ENCODE results near the gene FBLN1. TPM values are rescaled to one million over a fixed set of nuclear protein-coding genes. Genes with fewer than 3 reads are reported as not detected.

Gene FBLN1
- total RNA-seq, 5 donors from 2014 or later (not counting 1 experiment from before 2014, with no cell fraction given): 0.96 to 1.5 (median 1.0) TPM; not detected in 2

DNA sequence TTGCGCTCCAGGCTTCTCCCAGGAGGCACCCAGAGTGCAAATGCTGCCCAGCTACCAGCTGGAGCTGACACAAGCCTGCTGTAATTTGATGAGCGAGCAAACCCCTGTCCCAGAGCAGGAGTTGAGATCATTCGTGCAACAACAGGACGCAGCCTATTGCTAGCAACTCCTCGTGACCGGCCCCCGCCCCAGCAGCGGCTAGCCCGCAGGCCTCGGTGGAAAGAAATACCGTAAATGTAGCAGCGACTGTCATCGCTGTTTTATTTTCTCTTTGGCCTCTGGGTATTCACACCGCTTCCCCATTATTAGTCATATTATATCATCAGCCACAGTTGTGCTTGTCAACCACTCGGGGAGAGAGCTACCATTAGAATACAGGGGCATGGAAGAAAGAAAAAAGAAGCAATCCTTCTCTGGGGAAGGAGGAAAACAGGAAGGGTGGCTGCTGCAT lies 109.8 kb downstream of the FBLN1 start:
- DNase-seq (peak in 13 of 35 experiments; percentile 1 to 38 (median 15)), ATAC-seq (replicated peaks in 1 of 4) (peak in 2 of 4 experiments; percentile 48 to 63)
- H3K4me3 Mint-ChIP-seq: peak overlapping the region in 1 of 3 donors; percentile 26
- H3K27ac Mint-ChIP-seq: peak overlapping the region; percentile 70 to 80
- Histone ChIP-seq H3K4me3 (ENCODE audit: control insufficient read depth in 1 of 2, extremely low read depth in 1 of 2, low read length in 1 of 2) (no peak overlapping the region), H3K27ac (ENCODE audit: low read length) (peak overlapping the region; percentile 71), H3K4me1 (ENCODE audit: control insufficient read depth in 1 of 2, extremely low read depth in 1 of 2, insufficient read depth in 2 of 2, low read length in 2 of 2) (peaks cover 0 to 24% of the 10 kb centered on the region in 2 experiments), H3K27me3 (replicated peaks in 1 of 2; ENCODE audit: control insufficient read depth in 2 of 2, extremely low read depth in 1 of 2, insufficient read depth in 2 of 2, low read length in 1 of 2) (peaks cover 0 to 12% of the 10 kb centered on the region in 2 experiments), H3K9me3 (no peaks in the 10 kb centered on the region), H3K36me3 (ENCODE audit: control insufficient read depth in 2 of 2, extremely low read depth in 1 of 2, insufficient read depth in 1 of 2, low read length in 1 of 2) (no peaks in the 10 kb centered on the region)
- POLR2A ChIA-PET: no interaction called here
- peaks cover 6 to 19% (median 16%) of the 10 kb centered on the region in 3 donors for H3K4me1 Mint-ChIP-seq
- no peaks in the 10 kb centered on the region for H3K36me3 Mint-ChIP-seq
- CTCF ChIA-PET: interaction anchor here in 1 of 2 donors (0.7 kb wide), 1 partner anchor 956 kb away, joined by 7 read pairs; no protein-coding TSS in a partner anchor
- WGBS (ENCODE audit: insufficient coverage): 55% methylated on average over 8 of the region's 15 CpGs
- peaks cover 0 to 3% of the 10 kb centered on the region in 2 donors for H3K27me3 Mint-ChIP-seq
- H3K9me3 Mint-ChIP-seq: no peaks in the 10 kb centered on the region

GRCh38 chr22:45612940-45613339 lies 110.3 kb downstream of the FBLN1 start:
- peaks cover 0 to 24% of the 10 kb centered on the region in 2 experiments for H3K4me1 ChIP-seq (ENCODE audit: control insufficient read depth in 1 of 2, extremely low read depth in 1 of 2, insufficient read depth in 2 of 2, low read length in 2 of 2)
- POLR2A ChIA-PET: no interaction called here
- H3K27me3 Mint-ChIP-seq: peaks cover 0 to 7% of the 10 kb centered on the region in 2 donors
- peak overlapping the region; percentile 70 to 80 for H3K27ac Mint-ChIP-seq
- H3K9me3 Mint-ChIP-seq: no peaks in the 10 kb centered on the region
- DNase-seq: no peak
- H3K36me3 Mint-ChIP-seq: no peaks in the 10 kb centered on the region
- no peaks in the 10 kb centered on the region for H3K36me3 ChIP-seq (ENCODE audit: control insufficient read depth in 2 of 2, extremely low read depth in 1 of 2, insufficient read depth in 1 of 2, low read length in 1 of 2)
- ATAC-seq (replicated peaks in 1 of 4): no peak
- H3K4me1 Mint-ChIP-seq: peaks cover 6 to 19% (median 16%) of the 10 kb centered on the region in 3 donors
- H3K27me3 ChIP-seq (replicated peaks in 1 of 2; ENCODE audit: control insufficient read depth in 2 of 2, extremely low read depth in 1 of 2, insufficient read depth in 2 of 2, low read length in 1 of 2): peaks cover 0 to 12% of the 10 kb centered on the region in 2 experiments
- no peak overlapping the region for H3K4me3 Mint-ChIP-seq
- no peak overlapping the region for H3K4me3 ChIP-seq (ENCODE audit: control insufficient read depth in 1 of 2, extremely low read depth in 1 of 2, low read length in 1 of 2)
- no peaks in the 10 kb centered on the region for H3K9me3 ChIP-seq
- 80% methylated on average over 12 of the region's 15 CpGs for WGBS (ENCODE audit: insufficient coverage)
- H3K27ac ChIP-seq (ENCODE audit: low read length): peak overlapping the region; percentile 71
- CTCF ChIA-PET: no interaction called here

GRCh38 chr22:45615364-45615763 lies 112.7 kb downstream of the FBLN1 start:
- ATAC-seq (replicated peaks in 1 of 4) (no peak), DNase-seq (no peak)
- Mint-ChIP-seq H3K36me3 (no peaks in the 10 kb centered on the region), H3K27me3 (peaks cover 0 to 7% of the 10 kb centered on the region in 2 donors), H3K27ac (no peak overlapping the region), H3K9me3 (no peaks in the 10 kb centered on the region), H3K4me1 (peaks cover 0 to 8% (median 6%) of the 10 kb centered on the region in 3 donors), H3K4me3 (no peak overlapping the region)
- Histone ChIP-seq H3K4me1 (ENCODE audit: control insufficient read depth in 1 of 2, extremely low read depth in 1 of 2, insufficient read depth in 2 of 2, low read length in 2 of 2) (peaks cover 0 to 10% of the 10 kb centered on the region in 2 experiments), H3K9me3 (no peaks in the 10 kb centered on the region), H3K27me3 (replicated peaks in 1 of 2; ENCODE audit: control insufficient read depth in 2 of 2, extremely low read depth in 1 of 2, insufficient read depth in 2 of 2, low read length in 1 of 2) (peaks cover 0 to 14% of the 10 kb centered on the region in 2 experiments), H3K27ac (ENCODE audit: low read length) (no peak overlapping the region), H3K4me3 (ENCODE audit: control insufficient read depth in 1 of 2, extremely low read depth in 1 of 2, low read length in 1 of 2) (no peak overlapping the region), H3K36me3 (ENCODE audit: control insufficient read depth in 2 of 2, extremely low read depth in 1 of 2, insufficient read depth in 1 of 2, low read length in 1 of 2) (no peaks in the 10 kb centered on the region)
- CTCF ChIA-PET: no interaction called here
- no CpG with 5 or more reads among the region's 3 CpGs for WGBS (ENCODE audit: insufficient coverage)
- POLR2A ChIA-PET: interaction anchor here in 1 of 2 donors (0.5 kb wide), 1 partner anchor 552 kb away, joined by 3 read pairs; no protein-coding TSS in a partner anchor

DNA sequence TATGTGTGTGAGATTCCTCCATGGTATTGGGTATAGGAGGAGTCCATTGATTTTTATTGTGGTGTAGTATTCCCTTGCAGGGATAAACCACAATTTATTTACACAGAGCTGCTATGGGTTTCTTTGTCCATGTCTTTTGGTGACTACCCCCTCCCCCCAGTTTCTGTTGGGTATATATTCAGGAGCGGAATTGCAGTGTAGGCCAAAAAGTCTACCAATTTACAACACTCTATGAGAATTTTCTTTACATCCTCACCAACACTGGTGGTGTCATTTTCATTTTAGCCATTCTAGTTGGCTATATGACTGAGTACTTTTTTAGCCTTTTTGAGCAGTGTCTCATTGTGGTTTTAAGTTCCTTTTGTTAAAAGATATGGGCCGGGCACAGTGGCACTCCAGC lies 113.7 kb downstream of the FBLN1 start:
- H3K27ac ChIP-seq (ENCODE audit: low read length): no peak overlapping the region
- CTCF ChIA-PET: no interaction called here
- Mint-ChIP-seq H3K9me3 (no peaks in the 10 kb centered on the region), H3K27ac (no peak overlapping the region), H3K4me3 (no peak overlapping the region), H3K36me3 (no peaks in the 10 kb centered on the region), H3K4me1 (peaks cover 0 to 8% (median 6%) of the 10 kb centered on the region in 3 donors), H3K27me3 (peaks cover 3 to 7% of the 10 kb centered on the region in 2 donors)
- ATAC-seq (replicated peaks in 1 of 4) (no peak), DNase-seq (no peak)
- WGBS (ENCODE audit: insufficient coverage): no CpG with 5 or more reads among the region's 2 CpGs
- no peaks in the 10 kb centered on the region for H3K36me3 ChIP-seq (ENCODE audit: control insufficient read depth in 2 of 2, extremely low read depth in 1 of 2, insufficient read depth in 1 of 2, low read length in 1 of 2)
- POLR2A ChIA-PET: no interaction called here
- H3K9me3 ChIP-seq: no peaks in the 10 kb centered on the region
- H3K4me1 ChIP-seq (ENCODE audit: control insufficient read depth in 1 of 2, extremely low read depth in 1 of 2, insufficient read depth in 2 of 2, low read length in 2 of 2): peaks cover 0 to 10% of the 10 kb centered on the region in 2 experiments
- peaks cover 0 to 14% of the 10 kb centered on the region in 2 experiments for H3K27me3 ChIP-seq (replicated peaks in 1 of 2; ENCODE audit: control insufficient read depth in 2 of 2, extremely low read depth in 1 of 2, insufficient read depth in 2 of 2, low read length in 1 of 2)
- H3K4me3 ChIP-seq (ENCODE audit: control insufficient read depth in 1 of 2, extremely low read depth in 1 of 2, low read length in 1 of 2): no peak overlapping the region

DNA sequence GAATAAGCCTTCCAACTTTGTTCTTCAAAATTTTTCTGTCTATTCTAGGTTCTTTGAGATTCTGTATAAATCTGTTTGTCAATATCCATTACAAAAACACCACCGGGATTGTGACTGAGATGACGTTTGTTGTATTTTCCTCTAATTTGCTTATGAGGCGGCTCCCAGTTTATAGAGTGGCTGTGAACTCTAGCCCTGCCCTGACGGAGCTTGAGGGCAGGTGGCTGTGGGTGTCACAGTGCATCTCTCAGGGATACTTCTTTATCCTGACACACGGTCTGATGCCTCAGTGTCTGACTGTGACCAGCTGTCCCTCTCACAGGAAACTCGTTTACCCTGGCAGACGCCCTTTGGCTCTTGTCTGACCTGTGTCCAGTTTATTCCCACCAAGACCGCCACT lies 115.3 kb downstream of the FBLN1 start:
- H3K4me3 ChIP-seq (ENCODE audit: control insufficient read depth in 1 of 2, extremely low read depth in 1 of 2, low read length in 1 of 2): no peak overlapping the region
- DNase-seq (no peak), ATAC-seq (replicated peaks in 1 of 4) (no peak)
- H3K27me3 ChIP-seq (replicated peaks in 1 of 2; ENCODE audit: control insufficient read depth in 2 of 2, extremely low read depth in 1 of 2, insufficient read depth in 2 of 2, low read length in 1 of 2): peaks cover 0 to 7% of the 10 kb centered on the region in 2 experiments
- H3K27ac ChIP-seq (ENCODE audit: low read length): no peak overlapping the region
- no peaks in the 10 kb centered on the region for H3K36me3 ChIP-seq (ENCODE audit: control insufficient read depth in 2 of 2, extremely low read depth in 1 of 2, insufficient read depth in 1 of 2, low read length in 1 of 2)
- Mint-ChIP-seq H3K4me3 (no peak overlapping the region), H3K9me3 (no peaks in the 10 kb centered on the region), H3K27me3 (peaks cover 3 to 4% of the 10 kb centered on the region in 2 donors), H3K4me1 (peaks cover 0 to 3% (median 0%) of the 10 kb centered on the region in 3 donors), H3K27ac (no peak overlapping the region), H3K36me3 (no peaks in the 10 kb centered on the region)
- WGBS (ENCODE audit: insufficient coverage): 61% methylated on average over 3 of the region's 8 CpGs
- no peaks in the 10 kb centered on the region for H3K9me3 ChIP-seq
- ChIA-PET POLR2A (no interaction called here), CTCF (no interaction called here)
- H3K4me1 ChIP-seq (ENCODE audit: control insufficient read depth in 1 of 2, extremely low read depth in 1 of 2, insufficient read depth in 2 of 2, low read length in 2 of 2): peaks cover 0 to 4% of the 10 kb centered on the region in 2 experiments

GRCh38 chr22:45620706-45621105 lies 118.0 kb downstream of the FBLN1 start:
- Mint-ChIP-seq H3K27ac (no peak overlapping the region), H3K4me1 (no peaks in the 10 kb centered on the region), H3K4me3 (no peak overlapping the region), H3K9me3 (peaks cover 0 to 6% (median 0%) of the 10 kb centered on the region in 3 donors), H3K27me3 (peaks cover 4 to 15% of the 10 kb centered on the region in 2 donors), H3K36me3 (no peaks in the 10 kb centered on the region)
- Histone ChIP-seq H3K4me3 (ENCODE audit: control insufficient read depth in 1 of 2, extremely low read depth in 1 of 2, low read length in 1 of 2) (no peak overlapping the region), H3K27ac (ENCODE audit: low read length) (no peak overlapping the region), H3K4me1 (ENCODE audit: control insufficient read depth in 1 of 2, extremely low read depth in 1 of 2, insufficient read depth in 2 of 2, low read length in 2 of 2) (no peaks in the 10 kb centered on the region), H3K27me3 (replicated peaks in 1 of 2; ENCODE audit: control insufficient read depth in 2 of 2, extremely low read depth in 1 of 2, insufficient read depth in 2 of 2, low read length in 1 of 2) (peaks cover 0 to 2% of the 10 kb centered on the region in 2 experiments), H3K36me3 (ENCODE audit: control insufficient read depth in 2 of 2, extremely low read depth in 1 of 2, insufficient read depth in 1 of 2, low read length in 1 of 2) (no peaks in the 10 kb centered on the region), H3K9me3 (no peaks in the 10 kb centered on the region)
- ChIA-PET POLR2A (no interaction called here), CTCF (no interaction called here)
- WGBS (ENCODE audit: insufficient coverage): 100% methylated on average over 1 of the region's 3 CpGs
- DNase-seq: no peak
- ATAC-seq (replicated peaks in 1 of 4): no peak

Measured in T-cell (primary cell).